Measurements from ENCODE around the gene PREB.

The PREB gene

GRCh38 chr2:27082773-27083409 lies 51.5 kb downstream of the PREB start:
- DNase-seq (ENCODE audit: low read depth in 2 of 2) = no peak

- no peak for DNase-seq (ENCODE audit: low read depth in 2 of 2)
Measured at GRCh38 chr2:27081984-27082772, 52.3 kb downstream of the PREB start.

Measured in stimulated activated CD4-positive, alpha-beta T cell treated with anti-CD3 and anti-CD28 coated beads, Interleukin-4, amount 100 ng/mL, for 48 hours (primary cell).